ENCODE data around the gene KIFC1. TPM values are rescaled to one million over a fixed set of nuclear protein-coding genes. Genes with fewer than 3 reads are reported as not detected.
"Not testable (repeated sequence)": the region's sequence is repeated elsewhere in the genome, so short reads cannot be mapped to it uniquely, and the experiment has no call there.

Gene KIFC1
- polyA plus RNA-seq (2013), result 3.3 TPM

GRCh38 chr6:33391278-33391921, at the start of gene KIFC1:
KIFC1 (plus strand) TSS chr6:33391823; CDS start chr6:33391986, 163 bp downstream.
- WGBS (ENCODE audit: insufficient coverage), result 0% methylated on average over 63 of the region's 67 CpGs
- CTCF ChIA-PET, result interaction anchor here (0.7 to 2.3 kb wide), 12 partner anchors 10 to 102 kb away, joined by 3 to 11 read pairs (median 4); partner anchors contain the start of genes PFDN6 and WDR46

GRCh38 chr6:33343606-33343952, 48.0 kb upstream of the KIFC1 start:
- Histone ChIP-seq H3K4me3 (ENCODE audit: control insufficient read depth in 1 of 7, extremely low read depth in 1 of 7, insufficient read depth in 4 of 7, low read depth in 2 of 7, low read length in 6 of 7) (peak overlapping the region in 3 of 7 experiments; percentile 9 to 69 (median 19)), H3K4me1 (ENCODE audit: control extremely low read depth in 1 of 4, control insufficient read depth in 4 of 4, insufficient read depth in 4 of 4, low read length in 3 of 4) (peaks cover 13 to 23% (median 21%) of the 10 kb centered on the region in 4 experiments), H3K27ac (ENCODE audit: insufficient read depth in 1 of 2, low read depth in 1 of 2, low read length in 2 of 2, poor library complexity in 1 of 2, severe bottlenecking in 2 of 2) (peak overlapping the region in 1 of 2 experiments; percentile 29)
- not testable (repeated sequence) for DNase-seq; H3K27me3 ChIP-seq (replicated peaks in 2 of 5; ENCODE audit: control insufficient read depth in 4 of 5, insufficient read depth in 5 of 5, low read length in 4 of 5); H3K36me3 ChIP-seq (ENCODE audit: control insufficient read depth in 4 of 4, insufficient read depth in 4 of 4, low read length in 3 of 4); H3K9me3 ChIP-seq (ENCODE audit: control extremely low read depth in 1 of 5, control insufficient read depth in 4 of 5, insufficient read depth in 2 of 5, low read depth in 1 of 5, low read length in 4 of 5)
- ChIA-PET CTCF (interaction anchor here (1.1 to 3.9 kb wide), 6 partner anchors 9 to 82 kb away, joined by 4 to 18 read pairs (median 6); partner anchors contain the start of genes RPS18, VPS52 and ZBTB22), POLR2A (interaction anchor here (0.6 to 2.6 kb wide), 3 partner anchors 44 to 101 kb away, joined by 4 to 16 read pairs (median 4); partner anchors contain the start of genes PFDN6, RGL2 and WDR46)
- 84% methylated on average over 5 of the region's 7 CpGs for WGBS (ENCODE audit: insufficient coverage)

More at GRCh38 chr6:33391278-33391921, at the start of gene KIFC1:
- H3K4me3 ChIP-seq (ENCODE audit: control insufficient read depth in 1 of 7, extremely low read depth in 1 of 7, insufficient read depth in 4 of 7, low read depth in 2 of 7, low read length in 6 of 7), result peak within 1 kb of the TSS; percentile 84 to 98 (median 93)
- POLR2A ChIA-PET, result no interaction called here
- DNase-seq, result peak; percentile 100
- peak within 1 kb of the TSS; percentile 30 to 84 for H3K27ac ChIP-seq (ENCODE audit: insufficient read depth in 1 of 2, low read depth in 1 of 2, low read length in 2 of 2, poor library complexity in 1 of 2, severe bottlenecking in 2 of 2)
- peaks cover 10 to 34% (median 24%) of the 10 kb centered on the region in 4 experiments for H3K4me1 ChIP-seq (ENCODE audit: control extremely low read depth in 1 of 4, control insufficient read depth in 4 of 4, insufficient read depth in 4 of 4, low read length in 3 of 4)
- H3K27me3 ChIP-seq (replicated peaks in 2 of 5; ENCODE audit: control insufficient read depth in 4 of 5, insufficient read depth in 5 of 5, low read length in 4 of 5), result no peaks in the 10 kb centered on the region
- H3K9me3 ChIP-seq (ENCODE audit: control extremely low read depth in 1 of 5, control insufficient read depth in 4 of 5, insufficient read depth in 2 of 5, low read depth in 1 of 5, low read length in 4 of 5), result no peaks in the 10 kb centered on the region
- peaks cover 0 to 13% (median 0%) of the 10 kb centered on the region in 4 experiments for H3K36me3 ChIP-seq (ENCODE audit: control insufficient read depth in 4 of 4, insufficient read depth in 4 of 4, low read length in 3 of 4)

GRCh38 chr6:33343953-33344611, 47.5 kb upstream of the KIFC1 start:
- Histone ChIP-seq H3K4me3 (ENCODE audit: control insufficient read depth in 1 of 7, extremely low read depth in 1 of 7, insufficient read depth in 4 of 7, low read depth in 2 of 7, low read length in 6 of 7) (peak overlapping the region in 3 of 7 experiments; percentile 19 to 69 (median 62)), H3K27ac (ENCODE audit: insufficient read depth in 1 of 2, low read depth in 1 of 2, low read length in 2 of 2, poor library complexity in 1 of 2, severe bottlenecking in 2 of 2) (peak overlapping the region in 1 of 2 experiments; percentile 77), H3K9me3 (ENCODE audit: control extremely low read depth in 1 of 5, control insufficient read depth in 4 of 5, insufficient read depth in 2 of 5, low read depth in 1 of 5, low read length in 4 of 5) (no peaks in the 10 kb centered on the region), H3K4me1 (ENCODE audit: control extremely low read depth in 1 of 4, control insufficient read depth in 4 of 4, insufficient read depth in 4 of 4, low read length in 3 of 4) (peaks cover 13 to 23% (median 21%) of the 10 kb centered on the region in 4 experiments), H3K27me3 (replicated peaks in 2 of 5; ENCODE audit: control insufficient read depth in 4 of 5, insufficient read depth in 5 of 5, low read length in 4 of 5) (no peaks in the 10 kb centered on the region), H3K36me3 (ENCODE audit: control insufficient read depth in 4 of 4, insufficient read depth in 4 of 4, low read length in 3 of 4) (no peaks in the 10 kb centered on the region)
- ChIA-PET CTCF (interaction anchor here (0.6 to 3.9 kb wide), 12 partner anchors 8 to 350 kb away, joined by 3 to 18 read pairs (median 4); partner anchors contain the start of genes B3GALT4, PFDN6, RPS18 and VPS52), POLR2A (interaction anchor here (0.6 to 2.6 kb wide), 4 partner anchors 33 to 100 kb away, joined by 4 to 16 read pairs (median 4); partner anchors contain the start of genes PFDN6, RGL2 and WDR46)
- 46% methylated on average over 3 of the region's 6 CpGs for WGBS (ENCODE audit: insufficient coverage)
- DNase-seq, result peak; percentile 44 to 89 (median 82)

GRCh38 chr6:33344701-33345697, 46.6 kb upstream of the KIFC1 start:
- POLR2A ChIA-PET, result interaction anchor here (0.5 to 2.6 kb wide), 6 partner anchors 24 to 80 kb away, joined by 4 to 16 read pairs (median 4); partner anchors contain the start of genes PFDN6, RGL2, WDR46 and ZBTB22
- no peaks in the 10 kb centered on the region for H3K36me3 ChIP-seq (ENCODE audit: control insufficient read depth in 4 of 4, insufficient read depth in 4 of 4, low read length in 3 of 4)
- peak overlapping the region in 6 of 7 experiments; percentile 25 to 69 (median 49) for H3K4me3 ChIP-seq (ENCODE audit: control insufficient read depth in 1 of 7, extremely low read depth in 1 of 7, insufficient read depth in 4 of 7, low read depth in 2 of 7, low read length in 6 of 7)
- H3K9me3 ChIP-seq (ENCODE audit: control extremely low read depth in 1 of 5, control insufficient read depth in 4 of 5, insufficient read depth in 2 of 5, low read depth in 1 of 5, low read length in 4 of 5), result no peaks in the 10 kb centered on the region
- CTCF ChIA-PET, result interaction anchor here (0.6 to 3.9 kb wide), 19 partner anchors 8 to 349 kb away, joined by 3 to 18 read pairs (median 4); partner anchors contain the start of genes B3GALT4, PFDN6, RGL2 and WDR46
- peaks cover 13 to 23% (median 21%) of the 10 kb centered on the region in 4 experiments for H3K4me1 ChIP-seq (ENCODE audit: control extremely low read depth in 1 of 4, control insufficient read depth in 4 of 4, insufficient read depth in 4 of 4, low read length in 3 of 4)
- peak; percentile 88 to 93 (median 92) for DNase-seq
- 8% methylated on average over 15 of the region's 22 CpGs for WGBS (ENCODE audit: insufficient coverage)
- peak overlapping the region; percentile 73 to 77 for H3K27ac ChIP-seq (ENCODE audit: insufficient read depth in 1 of 2, low read depth in 1 of 2, low read length in 2 of 2, poor library complexity in 1 of 2, severe bottlenecking in 2 of 2)
- H3K27me3 ChIP-seq (replicated peaks in 2 of 5; ENCODE audit: control insufficient read depth in 4 of 5, insufficient read depth in 5 of 5, low read length in 4 of 5), result no peaks in the 10 kb centered on the region

- H3K9me3 ChIP-seq (ENCODE audit: control extremely low read depth in 1 of 5, control insufficient read depth in 4 of 5, insufficient read depth in 2 of 5, low read depth in 1 of 5, low read length in 4 of 5); H3K4me3 ChIP-seq (ENCODE audit: control insufficient read depth in 1 of 7, extremely low read depth in 1 of 7, insufficient read depth in 4 of 7, low read depth in 2 of 7, low read length in 6 of 7); POLR2A ChIA-PET; H3K27ac ChIP-seq (ENCODE audit: insufficient read depth in 1 of 2, low read depth in 1 of 2, low read length in 2 of 2, poor library complexity in 1 of 2, severe bottlenecking in 2 of 2); H3K27me3 ChIP-seq (replicated peaks in 2 of 5; ENCODE audit: control insufficient read depth in 4 of 5, insufficient read depth in 5 of 5, low read length in 4 of 5); DNase-seq; H3K36me3 ChIP-seq (ENCODE audit: control insufficient read depth in 4 of 4, insufficient read depth in 4 of 4, low read length in 3 of 4): not testable (repeated sequence)
- 87% methylated on average over 3 of the region's 5 CpGs for WGBS (ENCODE audit: insufficient coverage)
- peaks cover 13 to 23% (median 21%) of the 10 kb centered on the region in 4 experiments for H3K4me1 ChIP-seq (ENCODE audit: control extremely low read depth in 1 of 4, control insufficient read depth in 4 of 4, insufficient read depth in 4 of 4, low read length in 3 of 4)
- CTCF ChIA-PET, result interaction anchor here (0.9 to 3.9 kb wide), 3 partner anchors 14 to 29 kb away, joined by 3 to 18 read pairs (median 3); partner anchors contain the start of gene ZBTB22
Observed at GRCh38 chr6:33346972-33347371, 44.7 kb upstream of the KIFC1 start.

- Histone ChIP-seq H3K36me3 (ENCODE audit: control insufficient read depth in 4 of 4, insufficient read depth in 4 of 4, low read length in 3 of 4) (no peaks in the 10 kb centered on the region), H3K27me3 (replicated peaks in 2 of 5; ENCODE audit: control insufficient read depth in 4 of 5, insufficient read depth in 5 of 5, low read length in 4 of 5) (no peaks in the 10 kb centered on the region), H3K27ac (ENCODE audit: insufficient read depth in 1 of 2, low read depth in 1 of 2, low read length in 2 of 2, poor library complexity in 1 of 2, severe bottlenecking in 2 of 2) (no peak overlapping the region), H3K4me3 (ENCODE audit: control insufficient read depth in 1 of 7, extremely low read depth in 1 of 7, insufficient read depth in 4 of 7, low read depth in 2 of 7, low read length in 6 of 7) (no peak overlapping the region), H3K4me1 (ENCODE audit: control extremely low read depth in 1 of 4, control insufficient read depth in 4 of 4, insufficient read depth in 4 of 4, low read length in 3 of 4) (peaks cover 13 to 23% (median 21%) of the 10 kb centered on the region in 4 experiments), H3K9me3 (ENCODE audit: control extremely low read depth in 1 of 5, control insufficient read depth in 4 of 5, insufficient read depth in 2 of 5, low read depth in 1 of 5, low read length in 4 of 5) (no peaks in the 10 kb centered on the region)
- CTCF ChIA-PET, result interaction anchor here (1.0 kb wide), 1 partner anchor 24 kb away, joined by 3 read pairs; no protein-coding TSS in a partner anchor
- DNase-seq, result no peak
- POLR2A ChIA-PET, result no interaction called here
- 100% methylated on average over 5 of the region's 5 CpGs for WGBS (ENCODE audit: insufficient coverage)
Observed at GRCh38 chr6:33347816-33348215, 43.8 kb upstream of the KIFC1 start.

Measured in common myeloid progenitor, CD34-positive (primary cell).